ENCODE data around the gene CST9.
"Not testable (repeated sequence)": the region's sequence is repeated elsewhere in the genome, so short reads cannot be mapped to it uniquely, and the experiment has no call there.

CST9 gene

DNA sequence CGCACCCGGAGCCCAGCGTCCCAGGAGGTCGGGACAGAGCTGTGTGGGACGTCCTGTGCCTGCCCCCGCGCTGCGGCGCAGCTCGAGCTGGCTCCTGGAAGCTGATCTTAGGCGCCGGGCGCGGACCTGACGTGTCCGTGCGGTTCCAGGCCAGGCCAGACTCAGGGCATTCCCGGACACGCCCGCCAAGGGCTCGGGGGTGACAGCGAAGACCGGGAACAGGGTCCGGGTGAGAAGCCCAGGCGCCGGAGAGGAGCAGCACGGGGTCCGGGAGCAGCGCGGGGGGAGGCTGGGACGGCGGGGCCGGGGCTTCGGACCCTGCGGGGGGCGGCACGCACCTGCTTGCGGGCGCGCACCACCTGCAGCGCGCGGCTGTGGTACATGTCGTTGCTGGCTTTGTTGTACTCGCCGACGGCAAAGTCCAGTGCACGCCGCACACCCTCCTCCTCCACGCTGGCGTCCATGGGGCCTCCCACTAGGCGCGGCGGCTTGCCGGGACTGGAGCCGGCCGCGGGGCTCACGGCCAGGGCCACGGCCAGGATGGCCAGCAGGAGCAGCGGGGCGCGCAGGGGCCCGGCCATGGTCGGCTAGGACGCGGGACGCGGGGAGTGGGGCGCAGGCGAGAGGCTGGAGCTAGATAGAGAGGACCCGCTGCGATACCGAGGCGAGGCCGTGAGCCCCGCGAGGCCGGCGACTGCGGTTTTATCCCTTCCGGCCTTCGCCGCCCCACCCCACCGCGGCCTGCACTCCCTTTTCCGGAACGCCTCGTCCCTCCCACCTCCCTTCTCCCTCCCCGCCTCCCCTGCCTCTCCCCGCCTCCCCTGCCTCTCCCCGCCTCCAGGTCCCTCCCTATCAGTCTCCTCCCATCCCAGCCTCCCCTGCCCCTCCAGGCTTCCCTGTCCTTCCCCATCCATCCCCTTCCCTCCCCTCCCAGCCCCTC lies 31.8 kb upstream of the CST9 start, which contains the start of gene CST3:
Gene CST3 (minus strand): TSS at position 674 of the 940 bp plus-strand sequence. CDS start 93 bp downstream, at position 581.
- no peak for DNase-seq

DNA sequence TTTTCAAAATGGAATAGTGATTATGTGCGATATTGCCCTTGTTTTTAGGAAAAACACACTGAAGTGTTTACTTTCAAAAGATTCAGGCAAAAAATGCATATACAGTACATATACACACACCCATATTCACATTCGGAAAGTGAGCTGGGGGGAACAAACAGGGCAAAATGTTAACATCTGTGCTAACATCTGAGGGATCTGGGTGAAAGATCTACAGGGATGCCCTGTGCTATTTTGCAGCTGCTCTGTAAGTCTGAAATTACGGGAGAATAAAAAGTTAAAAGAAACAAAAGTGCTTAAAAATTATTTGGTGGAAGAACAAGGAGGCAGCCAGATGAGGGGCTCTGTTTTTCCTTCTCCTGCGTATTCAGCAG lies 31.2 kb upstream of the CST9 start:
- DNase-seq, result no peak

DNA sequence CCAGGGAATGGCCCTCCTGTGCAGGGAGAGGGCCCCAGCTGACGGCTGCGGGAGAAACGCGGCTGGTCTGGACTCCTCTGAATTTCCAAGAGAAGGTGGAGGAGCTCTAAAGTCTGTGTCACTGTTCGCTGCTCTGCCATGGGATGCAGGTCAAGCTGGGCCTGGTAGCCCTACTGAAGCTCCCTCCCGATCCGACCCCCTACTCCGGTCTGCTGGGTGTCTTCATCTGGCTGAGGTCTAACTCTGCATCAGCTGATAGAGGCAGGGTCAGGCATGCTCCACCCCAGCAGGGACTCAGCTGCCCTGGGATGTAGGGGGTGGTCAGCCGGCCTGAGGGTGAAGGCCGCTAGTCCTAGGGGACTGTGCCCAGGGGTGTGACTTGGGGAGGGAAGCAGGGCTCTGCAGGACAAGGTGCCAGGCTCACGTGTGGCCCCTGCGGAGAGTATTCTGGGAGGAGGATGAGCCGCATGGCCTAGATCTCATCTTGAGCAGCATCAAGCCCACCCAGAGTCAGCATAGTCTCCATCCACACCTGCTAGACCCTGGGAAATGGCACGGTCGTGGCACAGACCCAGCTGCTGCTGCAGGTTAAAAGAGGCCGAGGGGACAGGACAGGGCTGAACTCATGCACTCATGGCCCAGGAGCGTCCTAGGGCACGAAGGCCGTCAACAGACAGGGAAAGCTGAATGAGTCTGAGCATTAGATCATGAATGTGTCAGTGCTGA lies 30.6 kb upstream of the CST9 start:
- no peak for DNase-seq

DNA sequence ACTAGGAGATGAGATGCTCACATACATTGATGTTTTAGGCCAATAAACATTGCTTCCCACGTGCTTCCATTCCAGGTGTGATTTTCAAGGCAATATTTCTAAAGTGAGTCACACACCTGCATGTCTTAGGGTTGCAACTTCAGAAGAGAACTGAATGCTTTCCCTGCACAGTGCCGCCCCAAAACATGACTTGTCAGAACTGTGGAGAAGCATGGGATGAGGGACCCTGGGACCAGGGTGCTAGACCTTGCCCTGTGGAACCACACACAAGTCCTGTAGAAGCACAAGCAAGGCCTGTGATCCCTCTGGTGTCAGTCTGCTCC lies 30.0 kb upstream of the CST9 start:
- not testable (repeated sequence) for DNase-seq

DNA sequence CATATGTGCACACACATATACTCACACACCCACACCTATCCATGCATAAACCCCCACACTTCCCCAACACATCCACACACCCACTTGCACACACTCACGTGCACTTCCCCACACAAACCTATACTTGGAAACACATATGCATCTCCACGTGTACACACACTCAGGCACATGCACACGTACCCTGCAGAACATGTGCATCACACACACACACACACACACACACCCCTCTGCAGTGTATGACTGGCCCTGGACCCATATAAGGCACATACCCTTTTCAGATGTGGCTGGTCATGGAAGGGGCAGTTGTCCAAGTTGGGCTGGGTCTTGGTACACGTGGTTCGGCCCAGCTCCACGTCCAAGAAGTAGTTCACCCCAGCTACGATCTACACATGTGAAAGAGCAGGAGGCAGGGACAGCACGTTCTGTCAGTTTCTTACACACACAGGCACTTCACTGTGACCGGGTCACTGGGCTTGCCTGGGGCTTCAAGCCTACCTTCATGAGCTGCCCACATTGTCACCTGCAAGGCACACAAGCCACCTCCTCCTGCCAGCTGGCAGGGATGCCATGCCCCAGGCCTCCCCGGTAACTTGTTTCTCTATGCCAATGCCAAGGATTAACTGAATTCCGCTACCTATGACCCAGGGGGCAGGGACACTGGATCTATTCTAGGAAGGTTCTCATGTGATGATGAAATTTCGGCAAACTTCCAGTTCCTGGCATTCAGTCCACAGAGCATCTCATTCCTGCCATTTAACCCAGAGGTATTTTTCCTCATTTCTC lies 29.5 kb upstream of the CST9 start:
- DNase-seq, result no peak

DNA sequence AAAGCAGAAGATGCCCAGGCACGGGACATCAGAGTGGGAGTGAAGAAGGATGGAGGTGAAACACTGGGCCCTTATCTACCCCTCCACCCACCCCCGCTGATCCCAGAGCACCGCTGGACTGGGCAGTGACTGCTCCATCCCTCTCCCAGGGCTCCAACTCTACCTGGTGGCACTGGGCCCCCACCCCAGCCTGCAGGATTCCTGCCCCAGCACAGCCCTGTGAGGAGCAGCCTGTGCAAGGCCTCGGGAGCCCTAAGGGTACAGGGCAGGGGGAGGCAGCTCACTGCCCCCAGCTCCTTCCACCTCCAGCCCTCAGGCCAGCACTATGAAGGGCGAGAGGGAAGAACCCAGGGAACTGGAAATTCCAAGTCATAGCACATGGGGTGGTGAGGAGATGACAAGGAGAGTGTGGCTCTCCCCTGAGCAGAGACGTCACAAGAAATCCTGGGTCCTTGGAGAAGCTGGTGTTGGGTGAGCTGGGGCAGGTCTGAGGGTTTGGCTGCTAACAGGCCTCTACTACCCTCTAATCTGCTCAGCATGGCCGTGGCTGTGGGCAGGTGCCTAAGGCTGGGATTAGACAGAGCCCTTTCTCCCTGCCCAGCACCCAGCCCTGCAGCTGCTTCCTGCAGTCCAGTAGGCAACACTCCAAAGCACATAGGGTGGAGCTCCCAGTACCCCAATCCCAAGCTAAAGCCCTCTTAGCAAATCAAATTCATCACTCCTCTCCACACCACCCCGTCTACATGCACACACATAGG lies 28.5 kb upstream of the CST9 start:
- no peak for DNase-seq

DNA sequence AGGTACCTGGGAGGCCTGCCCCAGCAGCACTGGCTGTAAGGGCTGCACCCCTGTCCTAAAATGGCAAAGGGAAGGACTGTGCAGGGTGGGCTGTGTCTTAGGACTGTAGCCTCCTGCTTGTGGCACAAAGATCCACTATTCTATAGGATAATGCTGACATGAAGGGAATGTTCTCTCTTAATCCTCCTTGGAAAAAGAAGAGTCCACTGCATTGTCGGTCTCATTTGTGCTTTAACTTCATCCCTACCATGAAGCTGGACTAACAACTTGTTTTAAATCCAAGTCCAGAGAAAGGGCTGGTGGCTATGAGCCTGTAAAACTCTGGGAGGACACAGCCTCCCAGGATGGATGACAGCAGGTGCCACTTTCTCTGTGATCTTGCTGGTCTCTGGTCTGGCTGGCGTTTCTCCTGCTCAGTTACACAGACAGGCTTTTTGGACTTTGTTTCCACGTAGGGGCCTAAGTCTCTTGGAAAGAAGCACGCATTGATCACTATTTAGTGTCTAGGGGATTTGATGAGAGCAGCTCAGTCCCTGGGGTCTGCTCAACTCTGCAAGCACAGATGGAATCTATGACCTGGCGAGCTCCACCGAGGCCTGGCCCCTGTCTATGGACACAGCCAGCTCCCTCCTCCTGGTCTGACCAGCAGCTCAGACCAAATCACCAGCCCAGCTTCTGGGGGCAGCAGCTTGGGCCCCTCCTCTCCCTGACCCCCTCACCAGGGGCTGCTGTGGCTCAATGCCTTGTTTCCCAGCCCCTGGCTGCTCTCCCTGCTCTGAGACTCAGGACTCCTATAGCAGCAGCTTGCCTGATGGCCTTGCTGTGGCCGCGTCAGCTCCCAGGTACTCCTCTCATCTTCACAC lies 27.2 kb upstream of the CST9 start:
- no peak for DNase-seq

DNA sequence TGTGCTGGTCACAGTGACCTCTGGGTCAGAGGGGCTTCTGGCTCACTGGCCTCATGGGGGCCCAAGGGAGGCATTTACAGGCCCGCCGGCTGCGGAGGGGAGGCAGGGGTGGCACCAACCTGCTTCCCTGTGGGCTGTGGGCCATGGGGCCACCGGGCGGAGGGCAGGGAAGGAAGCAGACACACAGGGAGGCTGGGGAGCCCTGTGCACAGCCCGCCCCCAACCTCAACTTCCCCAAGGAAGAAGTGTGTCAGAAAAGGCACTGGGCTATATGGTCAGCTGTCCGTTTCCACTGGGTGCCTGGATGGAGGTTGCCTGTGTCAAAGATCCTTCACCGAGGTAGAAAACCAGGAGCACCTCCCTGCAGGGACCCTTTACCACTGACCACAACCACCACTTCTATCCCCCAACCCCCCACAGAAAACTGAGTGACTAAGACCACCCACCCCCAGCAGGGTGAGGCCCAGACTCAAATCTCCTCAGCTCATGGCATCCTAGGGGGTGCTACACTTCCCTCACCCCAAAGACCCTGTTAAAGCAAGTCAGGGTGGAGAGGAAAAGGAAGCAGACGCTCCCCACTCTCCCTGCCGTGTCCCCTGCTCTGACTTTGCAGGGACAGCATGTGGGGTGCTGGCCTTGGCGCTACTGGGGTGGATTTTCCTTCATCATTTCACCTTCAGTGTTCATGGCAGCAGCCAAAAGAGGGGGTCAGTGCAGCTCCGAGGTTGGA lies 26.4 kb upstream of the CST9 start:
- no peak for DNase-seq

DNA sequence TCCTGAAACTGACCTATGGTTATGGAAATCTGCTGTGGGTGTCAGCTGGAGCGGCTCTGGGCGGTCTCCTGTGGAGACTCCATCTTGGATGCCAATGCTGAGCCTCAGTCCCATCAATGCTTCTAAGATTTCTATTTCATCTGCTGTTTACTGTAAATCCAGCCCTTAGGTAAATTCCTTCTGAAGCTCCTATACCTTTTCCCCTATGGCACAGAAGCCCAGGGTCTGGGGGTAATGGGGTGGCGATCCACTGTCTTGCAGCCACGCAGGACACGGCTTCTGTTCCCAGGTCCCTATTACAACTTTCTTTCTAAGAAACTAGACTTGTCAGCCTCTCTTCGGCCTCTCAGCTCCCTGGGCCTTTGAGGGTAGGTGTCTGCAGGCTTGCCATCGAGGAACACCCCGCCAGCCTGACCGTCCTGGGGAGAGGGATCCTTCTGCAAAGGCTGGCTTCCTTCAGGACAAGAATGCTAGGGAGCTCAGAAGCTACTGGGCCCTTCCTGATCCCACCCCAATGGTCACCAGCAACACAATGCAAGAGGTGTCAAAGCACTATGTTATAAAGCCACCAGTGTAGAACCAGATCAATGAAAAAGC lies 25.6 kb upstream of the CST9 start:
- DNase-seq, result no peak

DNA sequence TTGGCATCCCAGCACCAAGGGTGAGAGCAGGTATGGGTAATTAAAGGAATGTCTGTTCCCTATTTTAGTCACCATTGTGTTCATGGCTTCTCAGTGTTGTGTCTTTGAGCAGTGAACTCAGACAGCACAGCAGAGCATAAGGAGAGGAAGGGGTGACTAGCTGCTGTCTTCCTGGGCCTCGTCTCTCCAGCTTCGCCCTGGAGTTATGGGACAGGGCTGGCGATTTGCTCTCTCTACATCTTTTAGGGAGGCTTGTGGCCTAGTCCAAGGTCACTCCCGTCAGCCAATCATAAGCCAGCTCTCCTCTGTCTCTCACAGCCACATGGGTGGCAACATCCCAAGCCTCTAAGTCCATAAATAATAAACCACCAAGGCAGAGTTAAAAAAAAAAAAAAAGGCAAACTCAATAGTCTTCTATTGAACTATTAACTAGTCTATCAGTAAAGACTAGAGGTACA lies 24.7 kb upstream of the CST9 start:
- no peak for DNase-seq

DNA sequence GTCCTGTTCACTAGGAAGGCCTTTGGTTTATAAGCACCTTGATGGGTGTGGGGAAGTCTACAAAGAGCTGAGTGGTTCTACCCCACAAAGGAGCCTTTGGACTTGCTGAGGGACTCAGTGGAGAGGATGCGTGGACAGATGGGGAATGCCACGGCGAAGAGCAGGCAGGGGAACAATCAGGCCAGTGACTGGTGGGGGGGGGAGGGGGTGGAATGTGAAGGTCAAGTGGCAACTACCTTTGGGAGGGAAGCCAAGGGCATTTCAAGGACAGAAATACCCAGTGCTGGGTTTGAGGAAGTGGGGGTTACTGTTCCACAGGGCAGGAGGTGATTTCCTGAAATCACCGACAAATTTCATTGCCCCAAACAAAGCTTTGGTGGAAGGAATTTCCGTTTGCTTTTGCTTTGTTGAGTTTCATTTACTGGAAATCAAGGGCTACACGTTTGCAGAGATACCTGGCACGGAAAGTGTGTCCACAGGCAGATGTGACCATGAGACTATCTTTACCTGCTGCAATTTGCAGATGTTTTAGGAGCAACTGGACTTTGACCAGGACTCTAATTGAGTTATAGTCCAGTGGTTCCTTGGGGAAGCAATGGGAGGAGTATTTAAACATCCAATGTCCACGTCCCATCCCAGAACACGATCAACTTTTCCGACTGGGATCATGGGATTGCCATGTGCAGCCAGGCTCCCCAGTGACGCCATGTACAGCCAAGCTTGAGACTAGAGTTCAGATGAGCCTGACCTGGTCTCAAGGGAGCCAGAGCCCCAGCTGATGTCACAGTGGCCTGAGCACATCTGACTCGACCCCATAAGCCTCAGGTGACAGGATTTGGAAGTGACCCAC lies 24.1 kb upstream of the CST9 start:
- DNase-seq, result no peak

DNA sequence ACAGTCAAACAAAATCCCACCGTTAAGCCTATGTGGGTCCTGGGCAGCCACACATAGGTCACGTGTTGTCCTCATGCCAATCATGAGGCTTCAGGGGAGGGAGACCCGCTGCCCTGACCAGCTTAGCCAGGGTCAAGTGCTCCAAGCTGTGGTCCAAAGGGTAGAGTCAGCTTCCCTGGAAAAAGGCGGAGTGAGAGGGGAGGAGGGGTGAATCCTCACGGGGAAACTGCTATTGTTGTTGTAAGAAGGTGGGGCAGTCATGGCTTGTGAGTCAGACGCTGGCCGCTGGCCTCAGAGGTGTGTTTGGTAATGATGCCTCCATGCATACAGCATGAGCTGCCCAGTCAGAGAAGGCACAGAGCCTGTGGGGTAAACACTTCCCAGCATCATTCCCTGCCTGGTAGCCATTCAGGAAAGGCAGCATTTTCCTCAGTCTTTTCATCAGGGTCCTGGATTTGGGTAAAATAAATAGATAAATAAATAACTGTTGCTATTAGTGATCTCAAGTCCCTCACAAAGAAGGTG lies 23.4 kb upstream of the CST9 start:
- no peak for DNase-seq

DNA sequence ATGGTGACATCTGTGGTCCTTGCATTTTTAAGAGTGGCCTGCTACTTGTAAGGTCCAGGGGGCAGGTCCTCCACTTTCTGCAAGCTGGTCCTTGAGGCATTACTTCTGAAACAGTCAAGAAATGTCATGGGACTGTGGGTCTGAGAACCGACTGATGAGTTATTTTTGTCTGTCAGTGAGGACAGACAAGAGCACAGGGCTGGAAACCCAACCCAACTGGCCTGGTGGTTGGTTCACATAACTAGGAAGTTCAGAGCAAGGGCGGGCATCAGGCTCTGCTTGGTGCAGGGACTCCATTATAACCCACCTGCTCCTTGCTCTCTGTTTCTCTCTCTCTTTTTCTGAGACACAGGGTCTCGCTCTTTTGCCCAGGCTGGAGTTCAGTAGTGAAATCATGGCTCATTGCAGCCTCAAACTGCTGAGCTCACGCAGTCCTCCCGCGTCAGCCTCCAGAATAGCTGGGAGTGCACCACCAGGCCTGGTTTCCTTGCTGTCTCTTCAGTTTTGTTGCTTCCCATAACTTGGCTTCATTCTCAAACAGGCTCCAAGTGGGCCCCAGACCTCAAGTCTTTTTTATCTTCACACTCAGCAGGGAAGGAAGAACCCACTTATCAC lies 22.8 kb upstream of the CST9 start:
- no peak for DNase-seq

DNA sequence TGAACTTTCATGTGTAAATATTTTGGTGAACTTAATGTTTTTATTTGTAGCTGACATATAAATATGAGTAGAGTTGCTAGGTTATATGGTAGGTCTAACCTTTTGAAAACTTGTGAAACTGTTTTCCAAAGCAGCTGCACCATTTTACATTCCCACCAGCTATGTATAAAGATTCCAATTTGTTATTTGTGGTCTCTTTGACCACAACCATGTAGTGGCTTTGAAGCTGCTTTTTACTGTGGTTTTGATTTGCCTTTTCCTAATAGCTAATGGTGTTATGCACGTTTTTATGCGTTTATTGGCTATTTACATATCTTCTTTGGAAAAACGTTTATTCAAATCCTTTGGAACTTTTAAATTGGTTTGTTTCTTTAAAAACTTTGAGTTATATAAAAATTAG lies 21.8 kb upstream of the CST9 start:
- no peak for DNase-seq

DNA sequence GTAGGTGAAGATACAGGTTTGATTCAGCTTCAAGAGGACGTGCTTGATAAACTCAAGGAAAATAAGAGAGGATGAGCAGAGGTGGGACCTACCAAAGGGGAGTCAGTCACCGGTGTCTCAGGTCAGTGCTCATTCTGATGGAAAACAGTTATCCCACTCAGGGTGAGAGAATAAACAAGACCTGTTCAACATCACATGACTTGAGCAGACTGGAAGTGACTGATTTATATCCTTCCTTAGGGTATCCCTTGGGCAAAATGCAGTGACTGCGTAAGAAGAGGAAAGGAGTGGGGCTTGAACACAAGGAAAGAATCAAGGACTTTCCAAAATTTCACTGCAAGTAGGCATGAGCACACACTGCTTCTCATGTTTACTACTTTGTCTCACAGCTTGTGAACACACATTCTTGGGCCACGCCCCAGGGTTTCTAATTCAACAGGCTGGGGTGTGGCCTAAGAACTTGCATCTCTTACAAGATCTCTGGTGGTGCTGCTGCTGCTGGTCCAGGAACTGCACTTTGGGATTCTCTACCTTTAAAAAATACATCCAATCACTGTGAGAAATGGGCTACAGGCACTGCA lies 20.4 kb upstream of the CST9 start:
- DNase-seq, result no peak

DNA sequence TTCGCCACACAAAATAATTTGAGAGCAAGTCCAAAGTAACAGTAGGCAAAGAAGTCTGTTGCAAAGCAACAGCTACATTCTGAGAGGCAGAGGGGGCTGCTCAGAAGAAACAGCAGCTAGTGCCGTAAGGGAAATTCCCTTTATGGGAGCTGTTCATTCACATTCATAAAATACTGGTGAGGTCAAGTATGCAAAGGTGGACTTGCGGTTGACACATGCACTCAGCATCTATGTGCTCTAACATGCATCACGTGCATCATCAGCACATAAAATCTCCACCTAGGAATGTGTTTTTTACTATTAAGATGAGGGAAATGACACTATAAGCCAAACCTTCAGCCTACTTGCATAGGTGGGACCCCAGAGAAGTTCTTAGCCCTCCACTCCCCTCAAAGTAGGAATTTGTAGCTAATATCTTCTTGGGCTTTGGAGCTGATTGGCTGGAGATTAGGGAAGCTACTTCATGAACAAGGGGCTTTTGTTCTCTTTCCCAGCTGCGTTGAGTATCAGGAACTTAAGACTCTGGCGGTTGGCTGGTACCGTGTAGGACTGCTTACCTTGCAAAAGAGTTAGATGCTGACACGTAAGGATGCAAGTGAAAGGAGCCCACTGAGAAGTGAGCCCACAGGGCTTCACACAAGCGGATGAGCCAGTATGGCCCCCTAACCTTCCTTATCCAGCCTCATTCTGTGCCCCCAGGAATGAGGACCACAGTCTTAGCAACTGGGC lies 19.7 kb upstream of the CST9 start:
- no peak for DNase-seq

DNA sequence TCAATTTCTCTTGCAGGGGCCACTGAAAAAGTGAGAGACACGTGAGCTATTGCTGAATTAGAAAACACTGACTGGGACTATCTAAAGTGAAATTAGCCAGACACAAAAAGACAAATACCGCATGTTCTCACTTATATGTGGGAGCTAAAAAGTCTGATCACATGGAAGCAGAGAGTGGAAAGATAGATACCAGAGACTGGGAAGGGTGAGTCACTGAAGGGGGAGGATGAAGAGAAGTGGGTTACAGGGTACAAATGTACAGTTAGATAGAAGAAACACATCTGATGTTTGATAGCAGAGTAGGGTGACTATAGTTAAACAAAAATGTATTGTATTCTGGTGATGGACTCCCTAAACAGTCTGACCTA lies 18.6 kb upstream of the CST9 start:
- DNase-seq, result no peak

Data from central memory CD4-positive, alpha-beta T cell (primary cell).